ENCODE data around the gene DBI.
"Not testable (repeated sequence)": the region's sequence is repeated elsewhere in the genome, so short reads cannot be mapped to it uniquely, and the experiment has no call there.

The DBI gene

GRCh38 chr2:119365436-119365835, 1.3 kb upstream of the DBI start:
- DNase-seq (ENCODE audit: low read depth), result no peak

- DNase-seq (ENCODE audit: low read depth), result peak; percentile 8
Measured at GRCh38 chr2:119366161-119366648, 572 bp upstream of the DBI start.

DNA sequence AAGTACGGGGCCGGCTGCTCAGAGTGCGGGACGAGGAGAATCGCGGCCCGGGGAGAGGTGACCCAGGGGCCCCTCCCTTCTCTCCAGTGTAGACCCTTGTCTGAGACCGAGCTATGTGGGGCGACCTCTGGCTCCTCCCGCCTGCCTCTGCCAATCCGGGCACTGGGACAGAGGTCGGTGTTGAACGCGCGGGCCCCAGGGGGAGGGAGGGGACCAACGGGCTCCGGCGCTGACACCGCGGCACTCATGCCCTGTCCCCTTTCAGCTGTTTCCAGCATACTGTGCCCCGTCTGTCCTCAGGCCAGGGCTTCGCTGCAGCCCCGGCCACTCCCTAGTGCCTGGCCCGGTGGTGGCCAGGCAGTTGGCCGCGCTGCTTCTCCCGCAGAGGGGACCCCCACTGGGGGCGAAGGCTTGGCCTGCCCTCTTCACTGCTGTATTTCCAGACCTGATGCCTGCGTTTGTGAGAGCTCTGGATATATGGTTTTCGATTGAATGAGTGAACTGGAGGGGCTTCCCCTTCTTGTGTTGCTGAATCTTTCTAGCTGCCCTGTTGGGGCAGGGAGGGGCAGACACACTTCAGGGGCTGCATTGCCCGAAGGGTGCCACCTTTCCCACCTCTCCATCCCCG, 809 bp downstream of the DBI start:
- peak; percentile 1 for DNase-seq (ENCODE audit: low read depth)

DNA sequence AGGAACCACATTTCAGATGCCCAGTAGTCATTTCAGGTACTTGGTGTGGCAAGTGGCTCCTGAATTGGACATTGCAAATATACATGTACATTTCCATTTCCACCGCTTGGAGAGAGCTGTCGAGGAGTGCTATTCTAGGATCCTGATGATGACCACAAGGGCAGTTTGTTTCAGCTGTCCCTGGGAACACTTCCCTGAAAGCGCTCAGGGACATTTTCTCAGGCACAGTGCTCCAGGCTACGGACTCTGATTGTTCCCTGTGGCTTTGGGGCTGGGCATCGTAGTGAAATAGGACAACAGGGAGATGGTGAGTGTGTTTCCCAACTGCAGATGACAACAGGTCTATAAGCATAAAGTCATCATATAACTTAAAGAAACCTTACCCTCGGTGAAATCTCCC, 3.1 kb downstream of the DBI start:
- DNase-seq (ENCODE audit: low read depth), result no peak

- DNase-seq (ENCODE audit: low read depth), result no peak
Measured at GRCh38 chr2:119371111-119371510, 4.3 kb downstream of the DBI start.

GRCh38 chr2:119372778-119373568, 6.2 kb downstream of the DBI start:
- DNase-seq (ENCODE audit: low read depth), result no peak

DNA sequence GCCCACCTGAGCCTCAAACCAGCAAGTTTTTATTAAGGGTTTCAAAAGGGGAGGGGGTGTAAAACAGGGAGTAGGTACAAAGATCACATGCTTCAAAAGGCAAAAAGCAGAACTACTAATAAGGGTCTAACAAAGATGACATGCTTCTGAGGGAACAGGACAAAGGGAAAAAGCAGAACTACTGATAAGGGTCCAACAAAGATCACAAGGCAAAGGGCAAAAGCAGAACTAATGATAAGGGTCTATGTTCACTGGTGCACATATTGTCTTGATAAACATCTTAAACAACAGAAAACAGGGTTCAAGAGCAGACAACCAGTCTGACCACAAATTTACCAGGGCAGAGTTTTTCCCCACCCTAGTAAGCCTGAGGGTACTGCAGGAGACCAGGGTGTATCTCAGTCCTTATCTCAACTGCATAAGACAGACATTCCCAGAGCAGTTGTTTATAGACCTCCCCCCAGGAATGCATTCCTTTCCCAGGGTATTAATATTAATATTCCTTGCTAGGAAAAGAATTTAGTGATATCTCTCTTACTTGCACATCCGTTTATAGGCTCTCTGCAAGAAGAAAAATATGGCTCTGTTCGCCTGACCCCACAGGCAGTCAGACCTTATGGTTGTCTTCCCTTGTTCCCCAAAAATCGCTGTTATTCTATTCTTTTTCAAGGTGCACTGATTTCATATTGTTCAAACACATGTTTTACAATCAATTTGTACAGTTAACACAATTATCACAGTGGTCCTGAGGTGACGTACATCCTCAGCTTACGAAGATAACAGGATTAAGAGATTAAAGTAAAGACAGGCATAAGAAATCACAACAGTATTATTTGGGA, 7.3 kb downstream of the DBI start:
- DNase-seq (ENCODE audit: low read depth), result not testable (repeated sequence)

GRCh38 chr2:119376406-119376805, 9.6 kb downstream of the DBI start:
- not testable (repeated sequence) for DNase-seq (ENCODE audit: low read depth)

DNA sequence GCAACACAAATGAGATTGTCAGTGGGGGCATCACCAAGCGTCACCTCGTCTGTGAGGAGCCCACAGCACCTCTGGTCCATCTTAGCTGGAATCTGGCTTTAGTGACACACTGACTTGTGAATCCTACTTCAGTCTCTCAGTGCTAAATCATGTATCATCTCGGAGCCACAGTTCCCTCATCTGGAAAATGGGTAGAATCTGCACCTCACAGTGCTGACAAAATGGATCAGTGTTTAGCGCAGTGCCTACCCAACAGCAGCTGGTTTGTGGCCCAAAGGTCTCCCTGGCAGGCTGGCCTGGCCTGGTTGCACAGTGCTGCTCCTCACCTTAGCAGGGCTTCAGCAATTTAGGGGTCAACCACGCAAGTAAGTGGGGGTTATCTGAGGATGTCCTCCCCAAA, 10.0 kb downstream of the DBI start:
- no peak for DNase-seq (ENCODE audit: low read depth)

DNA sequence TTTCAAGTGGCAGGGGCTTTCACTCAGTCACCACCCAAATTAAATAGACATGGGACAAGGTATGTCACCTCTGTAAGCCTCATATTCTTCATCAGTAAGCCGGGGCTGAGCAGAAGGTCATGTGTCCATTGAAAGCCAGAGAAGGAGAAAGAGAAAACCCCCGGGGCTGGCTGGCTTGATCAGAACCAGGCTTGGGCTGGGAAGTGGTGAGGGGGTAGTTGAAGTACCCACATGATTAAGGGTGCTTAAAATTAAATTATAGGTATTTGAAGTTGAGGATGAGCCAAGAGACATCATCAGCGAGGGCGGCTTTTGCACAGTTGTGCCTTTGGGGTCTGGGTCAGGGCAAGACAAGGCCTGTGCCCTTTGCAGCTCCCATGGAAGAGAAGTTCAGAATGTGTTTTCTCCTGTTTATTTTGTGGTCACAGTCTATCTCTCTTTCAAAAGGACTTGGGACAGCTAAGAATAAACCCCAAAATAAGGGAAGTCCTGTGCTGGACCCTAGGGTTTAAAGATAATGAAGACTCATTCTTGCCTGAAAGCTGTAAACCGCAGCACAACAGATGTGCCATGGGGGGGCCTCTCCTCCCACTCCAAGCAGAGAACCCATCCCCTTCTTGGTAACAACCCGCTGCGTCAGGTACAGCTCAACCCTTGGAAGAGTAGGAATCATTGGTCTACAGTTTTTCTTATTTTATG, 10.7 kb downstream of the DBI start:
- DNase-seq (ENCODE audit: low read depth), result no peak

DNA sequence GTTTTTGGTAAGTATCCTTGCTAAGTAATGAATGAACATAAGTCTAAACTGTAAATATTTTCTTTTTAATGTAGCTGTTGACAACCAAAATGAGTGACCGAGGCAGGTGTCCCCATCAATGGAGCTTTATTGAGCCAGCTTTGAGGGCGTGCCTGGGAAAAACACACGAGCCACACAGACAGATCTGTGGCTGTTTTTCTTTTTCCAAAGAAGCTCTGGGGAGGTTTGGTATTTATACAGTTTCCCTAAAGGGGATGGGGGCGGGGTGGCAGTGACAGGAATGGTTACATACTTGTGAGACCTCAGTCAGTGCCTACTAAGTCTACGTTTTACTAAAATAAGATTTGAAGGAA, 11.2 kb downstream of the DBI start:
- DNase-seq (ENCODE audit: low read depth), result no peak

GRCh38 chr2:119378566-119378965, 11.8 kb downstream of the DBI start:
- no peak for DNase-seq (ENCODE audit: low read depth)

- DNase-seq (ENCODE audit: low read depth), result no peak
Measured at GRCh38 chr2:119383410-119384140, 16.8 kb downstream of the DBI start.

DNA sequence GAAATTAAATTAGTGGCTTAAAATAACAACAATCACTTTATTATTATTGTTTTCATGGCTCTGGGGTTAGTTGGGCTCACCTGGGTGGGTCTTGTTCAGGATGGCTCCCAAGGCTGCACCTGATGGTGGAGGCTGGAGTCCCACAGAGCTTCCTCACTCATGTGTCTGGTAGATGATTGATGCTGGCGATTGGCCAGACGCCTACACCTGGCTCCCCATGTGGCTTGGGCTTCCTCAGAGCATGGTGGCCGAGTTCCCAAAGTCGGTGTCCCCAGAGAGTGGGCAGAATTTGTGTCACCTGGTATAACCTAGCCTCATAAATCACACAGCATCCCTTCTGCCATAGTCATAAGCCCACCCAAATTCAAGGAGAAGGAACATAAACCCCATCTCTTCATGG, 18.2 kb downstream of the DBI start:
- DNase-seq (ENCODE audit: low read depth), result no peak

GRCh38 chr2:119385466-119385865, 18.7 kb downstream of the DBI start:
- DNase-seq (ENCODE audit: low read depth), result no peak

DNA sequence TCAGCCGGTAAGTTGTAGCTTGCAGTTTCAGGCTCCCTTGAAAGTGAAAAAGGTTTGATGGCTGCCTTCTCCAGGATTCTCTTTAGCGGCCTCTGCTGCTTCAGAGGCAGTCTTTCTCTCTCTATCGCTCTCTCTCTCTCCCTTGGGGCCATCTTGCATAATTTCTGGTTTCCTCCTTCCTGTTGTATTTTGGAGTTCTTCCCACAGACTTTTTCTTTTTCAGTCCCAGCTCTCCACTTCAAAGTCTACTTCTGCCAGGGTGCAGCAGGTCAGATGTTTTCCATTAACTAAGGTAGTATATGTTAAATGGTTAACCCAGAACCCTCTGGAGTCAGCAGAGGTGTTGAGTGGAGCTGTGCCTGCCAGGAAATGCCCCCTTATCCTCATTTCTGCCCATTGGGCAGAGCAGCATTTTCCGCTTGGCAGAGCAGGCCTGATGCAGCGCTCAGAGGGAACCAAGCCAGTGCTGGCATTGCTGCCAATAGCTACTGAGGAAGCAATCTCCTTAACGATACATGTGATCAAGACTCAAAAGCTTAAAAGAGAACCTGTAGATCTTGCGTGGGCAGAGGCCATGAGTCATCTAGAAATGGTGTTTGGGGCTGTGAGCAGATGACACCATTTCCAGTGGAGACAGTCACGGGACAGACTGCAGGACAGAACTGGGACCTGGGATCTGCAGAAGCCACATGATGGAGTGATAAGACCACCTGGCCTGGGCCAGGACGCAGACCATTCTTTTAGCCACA, 20.8 kb downstream of the DBI start:
- DNase-seq (ENCODE audit: low read depth), result peak; percentile 59

DNA sequence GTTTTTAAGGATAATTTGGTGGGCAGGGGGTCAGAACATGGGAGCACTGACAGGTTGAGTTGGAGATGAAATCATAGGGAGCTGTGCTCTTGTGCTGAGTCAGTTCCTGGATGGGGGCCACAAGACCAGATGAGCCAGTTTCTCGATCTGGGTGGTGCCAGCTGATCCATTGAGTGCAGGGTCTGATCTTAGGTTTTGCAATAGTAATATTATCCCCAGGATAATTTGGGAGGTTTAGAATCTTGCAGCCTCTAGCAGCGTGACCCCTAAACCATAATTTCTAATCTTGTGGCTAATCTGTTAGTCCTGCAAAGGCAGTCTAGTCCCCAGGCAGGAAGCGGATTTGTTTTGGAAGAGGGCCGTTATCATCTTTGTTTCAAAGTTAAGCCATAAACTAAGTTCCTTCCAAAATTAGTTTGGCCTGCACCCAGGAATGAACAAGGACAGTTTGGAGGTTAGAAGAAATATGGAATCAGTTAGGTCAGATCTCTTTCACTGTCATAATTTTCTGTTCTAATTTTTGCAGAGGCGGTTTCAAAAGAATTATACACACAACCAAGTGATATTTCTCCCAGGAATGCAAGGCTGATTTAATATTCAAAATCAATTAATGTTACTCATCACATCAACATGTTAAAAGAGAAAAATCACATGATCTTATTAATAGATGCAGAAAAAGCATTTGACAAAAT, 23.0 kb downstream of the DBI start:
- peak; percentile 38 for DNase-seq (ENCODE audit: low read depth)

DNA sequence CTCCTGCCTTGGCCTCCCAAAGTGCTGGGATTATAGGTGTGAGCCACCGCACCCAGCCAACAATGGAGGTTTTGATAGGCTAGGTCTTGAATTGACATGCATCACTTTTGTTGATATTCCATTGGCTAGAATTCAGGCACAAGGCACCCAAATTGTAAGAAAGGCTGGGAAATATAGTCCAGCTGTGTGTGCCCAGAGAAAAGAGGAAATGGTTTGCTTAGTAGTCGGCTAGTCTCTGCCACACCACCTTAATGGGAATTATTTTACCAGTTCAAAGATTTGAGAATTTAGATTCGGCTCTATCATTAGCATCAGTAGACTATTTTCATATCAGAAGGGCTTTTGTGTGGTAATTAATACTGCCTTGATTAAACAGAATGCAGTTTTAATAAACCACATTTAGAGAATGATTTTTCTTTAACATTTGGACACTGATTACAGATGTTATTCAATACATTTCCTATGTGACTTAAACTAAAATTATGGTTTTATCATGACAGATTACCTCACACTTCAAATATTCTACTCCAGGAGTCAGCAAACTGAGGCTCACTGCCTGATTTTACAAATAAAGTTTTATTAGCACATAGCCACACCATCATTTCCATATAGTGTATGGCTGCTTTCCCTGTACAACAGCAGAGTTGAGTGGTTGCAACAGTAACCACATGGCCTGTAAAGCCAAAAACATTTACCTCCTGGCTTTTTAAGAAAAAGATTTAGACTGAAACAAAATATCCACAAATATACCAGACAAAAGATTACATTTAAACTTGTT, 27.4 kb downstream of the DBI start:
- DNase-seq (ENCODE audit: low read depth), result no peak

DNA sequence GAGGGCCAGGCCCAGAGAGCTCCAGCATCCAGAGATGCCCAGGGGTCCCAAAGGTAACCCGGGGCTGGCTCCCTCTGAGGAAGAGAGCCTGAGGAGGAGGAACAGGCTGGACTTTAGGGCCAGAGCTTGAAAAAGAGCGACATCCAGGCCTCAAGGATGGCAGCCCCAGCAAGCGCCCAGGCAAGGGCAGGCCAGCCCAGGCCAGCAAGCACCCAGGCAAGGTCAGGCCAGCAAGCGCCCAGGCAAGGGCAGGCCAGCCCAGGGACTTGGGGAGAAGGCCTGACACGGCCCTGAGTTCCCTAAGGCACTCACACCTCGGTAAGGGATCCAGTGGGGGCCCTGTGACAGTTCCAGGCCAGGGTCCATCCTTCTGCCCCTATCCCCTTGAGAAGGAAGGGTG, 30.4 kb downstream of the DBI start:
- no peak for DNase-seq (ENCODE audit: low read depth)
